NCI-H128 (cell line): ENCODE results near the gene ACOT6.
"Not testable (repeated sequence)": the region's sequence is repeated elsewhere in the genome, so short reads cannot be mapped to it uniquely, and the experiment has no call there.

Source experiments
- DNase-seq: peaks from one replicate; lab custom pipeline; 2025; ENCODE audit not compliant: unreplicated experiment; lab: John Stamatoyannopoulos, UW

The ACOT6 gene, protein sequence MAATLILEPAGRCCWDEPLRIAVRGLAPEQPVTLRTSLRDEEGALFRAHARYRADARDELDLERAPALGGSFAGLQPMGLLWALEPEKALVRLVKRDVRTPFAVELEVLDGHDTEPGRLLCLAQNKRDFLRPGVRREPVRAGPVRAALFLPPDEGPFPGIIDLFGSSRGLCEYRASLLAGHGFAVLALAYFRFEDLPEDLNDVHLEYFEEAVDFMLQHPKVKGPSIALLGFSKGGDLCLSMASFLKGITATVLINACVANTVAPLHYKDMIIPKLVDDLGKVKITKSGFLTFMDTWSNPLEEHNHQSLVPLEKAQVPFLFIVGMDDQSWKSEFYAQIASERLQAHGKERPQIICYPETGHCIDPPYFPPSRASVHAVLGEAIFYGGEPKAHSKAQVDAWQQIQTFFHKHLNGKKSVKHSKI

DNA sequence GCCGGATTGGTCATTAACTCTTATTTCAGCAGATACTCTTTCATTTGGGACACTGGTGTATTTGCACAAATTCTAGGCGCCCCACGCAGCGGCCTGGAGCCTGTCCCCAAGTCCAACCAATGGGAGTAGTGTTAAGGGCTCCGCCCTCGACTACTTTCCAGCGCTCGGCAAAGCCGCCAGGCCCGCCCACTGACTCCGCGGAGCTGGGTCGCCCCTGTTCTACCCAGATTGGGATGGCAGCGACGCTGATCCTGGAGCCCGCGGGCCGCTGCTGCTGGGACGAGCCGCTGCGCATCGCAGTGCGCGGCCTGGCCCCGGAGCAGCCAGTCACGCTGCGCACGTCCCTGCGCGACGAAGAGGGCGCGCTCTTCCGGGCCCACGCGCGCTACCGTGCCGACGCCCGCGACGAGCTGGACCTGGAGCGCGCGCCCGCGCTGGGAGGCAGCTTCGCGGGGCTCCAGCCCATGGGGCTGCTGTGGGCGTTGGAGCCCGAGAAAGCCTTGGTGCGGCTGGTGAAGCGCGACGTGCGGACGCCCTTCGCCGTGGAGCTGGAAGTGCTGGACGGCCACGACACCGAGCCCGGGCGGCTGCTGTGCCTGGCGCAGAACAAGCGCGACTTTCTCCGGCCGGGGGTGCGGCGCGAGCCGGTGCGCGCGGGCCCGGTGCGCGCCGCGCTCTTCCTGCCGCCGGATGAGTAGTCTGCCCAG is at the start of gene ACOT6:
TSS of gene ACOT6 (plus strand) at position 179 of the 707 bp plus-strand sequence. CDS start at position 234, 55 bp downstream.
- DNase-seq = peak; percentile 27

DNA sequence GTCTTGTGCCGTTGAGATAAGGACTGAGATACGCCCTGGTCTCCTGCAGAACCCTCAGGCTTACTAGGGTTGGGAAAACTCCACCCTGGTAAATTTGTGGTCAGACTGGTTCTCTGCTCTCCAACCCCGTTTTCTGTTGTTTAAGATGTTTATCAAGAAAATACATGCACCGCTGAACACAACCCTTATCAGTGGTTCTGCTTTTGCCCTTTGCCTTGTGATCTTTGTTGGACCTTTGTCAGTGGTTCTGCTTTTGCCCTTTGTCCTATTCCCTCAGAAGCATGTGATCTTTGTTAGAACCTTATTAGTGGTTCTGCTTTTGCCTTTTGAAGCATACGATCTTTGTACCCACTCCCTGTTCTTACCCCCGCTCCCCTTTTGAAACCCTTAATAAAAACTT is 49.6 kb upstream of the ACOT6 start:
- not testable (repeated sequence) for DNase-seq

DNA sequence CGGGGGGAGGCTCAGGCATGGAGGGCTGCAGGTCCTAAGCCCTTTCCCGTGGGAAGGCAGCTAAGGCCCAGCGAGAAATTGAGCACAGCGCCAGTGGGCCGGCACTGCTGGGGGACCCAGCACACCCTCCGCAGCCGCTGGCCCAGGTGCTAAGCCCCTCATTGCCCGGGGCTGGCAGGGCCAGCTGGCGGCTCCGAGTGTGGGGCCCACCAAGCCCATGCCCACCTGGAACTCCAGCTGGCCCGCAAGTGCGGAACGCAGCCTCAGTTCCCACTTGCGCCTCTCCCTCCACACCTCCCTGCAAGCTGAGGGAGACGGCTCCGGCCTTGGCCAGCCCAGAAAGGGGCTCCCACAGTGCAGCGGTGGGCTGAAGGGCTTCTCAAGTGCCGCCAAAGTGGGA is 45.9 kb upstream of the ACOT6 start:
- DNase-seq = not testable (repeated sequence)

DNA sequence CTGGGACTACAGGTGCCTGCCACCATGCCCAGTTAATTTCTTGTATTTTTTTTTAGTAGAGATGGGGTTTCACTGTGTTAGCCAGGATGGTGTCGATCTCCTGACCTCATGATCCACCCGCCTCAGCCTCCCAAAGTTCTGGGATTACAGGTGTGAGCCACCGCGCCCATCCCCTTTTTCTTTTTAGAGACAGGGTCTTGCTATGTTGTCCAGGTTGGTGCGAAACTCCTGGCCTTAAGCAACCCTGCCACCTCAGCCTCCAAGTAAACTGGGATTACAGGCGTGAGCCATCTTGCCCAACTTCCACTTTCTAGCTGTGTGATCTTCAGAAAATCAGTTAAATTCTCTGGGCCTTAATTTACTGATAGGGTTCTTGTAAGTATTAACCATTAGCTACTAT is 45.4 kb upstream of the ACOT6 start:
- not testable (repeated sequence) for DNase-seq

DNA sequence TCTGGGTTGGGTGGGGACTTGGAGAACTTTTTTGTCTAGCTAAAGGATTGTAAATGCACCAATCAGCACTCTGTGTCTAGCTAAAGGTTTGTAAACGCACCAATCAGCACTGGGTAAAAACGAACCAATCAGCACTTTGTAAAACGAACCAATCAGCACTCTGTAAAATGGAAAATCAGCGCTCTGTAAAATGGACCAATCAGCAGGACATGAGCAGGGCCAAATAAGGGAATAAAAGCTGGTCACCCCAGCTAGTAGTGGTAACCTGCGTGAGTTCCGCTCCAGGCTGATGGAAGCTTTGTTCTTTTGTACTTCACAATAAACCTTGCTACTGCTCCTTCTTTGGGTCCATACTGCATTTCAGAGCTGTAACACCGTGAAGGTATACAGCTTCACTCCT is 45.0 kb upstream of the ACOT6 start:
- DNase-seq = no peak

DNA sequence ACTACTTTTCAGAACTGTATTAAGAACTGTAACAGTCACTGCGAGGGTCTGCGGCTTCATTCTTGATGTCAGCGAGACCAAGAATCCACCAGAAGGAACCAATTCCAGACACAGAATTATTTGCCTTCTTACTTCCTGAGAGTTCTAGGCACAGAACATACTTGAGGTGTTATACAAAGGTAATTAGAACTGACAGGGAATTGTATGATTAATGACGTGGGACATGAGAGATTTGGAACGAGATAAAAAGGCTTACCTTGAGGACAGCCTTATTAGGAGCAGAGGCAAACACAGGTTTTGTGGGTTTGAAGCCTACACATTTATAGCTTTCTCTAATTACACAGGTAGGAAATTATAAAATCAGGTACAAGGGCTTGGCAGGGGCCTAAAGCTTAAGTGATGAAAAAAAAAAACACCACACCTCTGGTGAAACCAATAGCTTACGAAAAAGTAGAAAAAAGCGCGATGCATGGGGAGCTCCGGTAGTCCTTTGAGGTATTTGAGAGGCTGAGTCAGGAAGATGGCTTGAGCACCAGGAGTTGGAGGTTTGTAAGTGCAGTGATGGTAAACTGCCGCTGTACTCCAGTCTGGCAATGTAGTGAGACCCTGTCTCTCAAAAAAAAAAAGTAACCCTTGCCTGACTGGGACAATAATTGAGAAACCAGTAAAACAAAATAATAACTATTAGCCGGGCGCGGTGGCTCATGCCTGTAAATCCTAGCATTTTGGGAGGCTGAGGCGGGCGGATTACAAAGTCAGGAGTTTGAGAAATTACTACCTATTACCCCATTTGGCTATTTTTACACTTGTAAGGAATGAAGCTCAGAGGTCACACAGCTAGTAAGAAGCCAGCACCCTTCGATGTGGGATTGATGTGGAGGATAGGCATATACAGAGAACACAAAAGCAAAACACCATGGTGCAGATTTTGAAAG is 44.1 kb upstream of the ACOT6 start:
- DNase-seq = no peak

DNA sequence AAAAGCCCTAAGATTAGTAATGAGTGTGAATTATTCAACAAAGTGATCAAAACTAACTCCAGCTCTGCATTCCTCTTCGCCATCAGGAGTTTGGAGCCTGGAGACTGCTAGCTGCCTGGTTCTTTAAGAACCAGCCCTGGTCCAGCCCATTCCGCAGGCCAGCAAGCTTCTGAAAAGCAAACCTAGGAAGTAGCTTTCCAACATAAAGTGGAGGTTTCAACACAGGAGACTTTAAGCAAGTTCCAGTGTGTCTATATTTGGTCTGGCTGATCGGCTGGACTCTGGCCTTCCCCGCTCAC is 43.5 kb upstream of the ACOT6 start:
- not testable (repeated sequence) for DNase-seq

DNA sequence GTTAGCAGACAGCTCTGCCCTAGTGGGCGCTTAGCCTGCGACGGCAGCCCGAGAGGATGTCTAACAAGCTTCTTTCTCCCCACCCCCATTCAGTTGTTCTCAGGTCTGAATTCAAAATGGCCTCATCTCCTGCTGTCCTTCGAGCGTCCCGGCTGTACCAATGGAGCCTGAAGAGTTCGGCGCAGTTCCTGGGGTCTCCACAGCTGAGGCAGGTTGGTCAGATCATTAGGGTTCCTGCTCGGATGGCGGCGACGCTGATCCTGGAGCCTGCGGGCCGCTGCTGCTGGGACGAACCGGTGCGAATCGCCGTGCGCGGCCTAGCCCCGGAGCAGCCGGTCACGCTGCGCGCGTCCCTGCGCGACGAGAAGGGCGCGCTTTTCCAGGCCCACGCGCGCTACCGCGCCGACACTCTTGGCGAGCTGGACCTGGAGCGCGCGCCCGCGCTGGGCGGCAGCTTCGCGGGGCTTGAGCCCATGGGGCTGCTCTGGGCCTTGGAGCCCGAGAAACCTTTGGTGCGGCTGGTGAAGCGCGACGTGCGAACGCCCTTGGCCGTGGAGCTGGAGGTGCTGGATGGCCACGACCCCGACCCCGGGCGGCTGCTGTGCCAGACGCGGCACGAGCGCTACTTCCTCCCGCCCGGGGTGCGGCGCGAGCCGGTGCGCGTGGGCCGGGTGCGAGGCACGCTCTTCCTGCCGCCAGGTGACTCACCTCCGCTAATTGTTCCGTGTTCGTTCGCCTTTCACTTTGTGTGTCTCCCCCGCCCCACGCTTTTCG is 42.9 kb upstream of the ACOT6 start, which contains the start of gene ACOT2:
TSS of gene ACOT2 (plus strand) at position 29 of the 774 bp plus-strand sequence. CDS start at position 57, 28 bp downstream.
- peak; percentile 34 for DNase-seq

DNA sequence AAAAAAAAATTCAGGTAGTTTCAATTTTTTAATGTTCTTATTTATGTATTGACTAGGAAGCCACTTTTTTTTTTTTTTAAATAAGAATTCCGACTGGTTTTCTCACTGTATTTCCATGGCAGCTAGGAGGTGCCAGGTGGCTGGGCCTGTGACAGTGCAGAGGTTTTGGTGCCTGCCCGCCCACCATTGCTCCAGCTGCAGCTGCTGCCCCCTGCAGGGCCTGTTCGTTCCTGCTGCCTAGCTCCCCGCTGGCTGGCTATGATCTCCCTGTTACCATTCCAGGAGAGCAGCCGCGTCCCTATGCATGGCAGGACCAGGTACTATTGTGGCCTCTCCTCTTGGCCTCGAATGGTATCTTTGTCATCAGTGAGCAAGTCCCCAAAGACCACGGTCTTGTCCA is 41.4 kb upstream of the ACOT6 start:
- DNase-seq = not testable (repeated sequence)

DNA sequence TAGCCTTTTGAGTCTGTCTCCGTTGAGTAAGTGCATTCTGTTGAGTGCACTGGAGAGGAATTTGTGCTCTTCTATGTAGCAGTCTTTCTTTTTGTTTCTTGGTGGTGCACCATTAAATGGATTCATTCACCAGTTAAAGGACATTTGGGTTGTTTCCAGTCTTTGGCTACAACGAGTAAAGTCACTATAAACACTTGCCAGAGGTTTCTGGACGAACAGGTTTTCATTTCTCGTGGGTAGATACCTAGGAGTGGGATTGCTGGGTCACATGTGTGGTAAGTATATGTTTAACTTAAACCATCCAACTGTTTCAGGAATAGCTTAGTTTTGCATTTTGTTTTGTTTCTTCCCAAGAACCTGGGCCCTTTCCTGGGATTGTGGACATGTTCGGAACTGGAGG is 39.3 kb upstream of the ACOT6 start:
- not testable (repeated sequence) for DNase-seq

DNA sequence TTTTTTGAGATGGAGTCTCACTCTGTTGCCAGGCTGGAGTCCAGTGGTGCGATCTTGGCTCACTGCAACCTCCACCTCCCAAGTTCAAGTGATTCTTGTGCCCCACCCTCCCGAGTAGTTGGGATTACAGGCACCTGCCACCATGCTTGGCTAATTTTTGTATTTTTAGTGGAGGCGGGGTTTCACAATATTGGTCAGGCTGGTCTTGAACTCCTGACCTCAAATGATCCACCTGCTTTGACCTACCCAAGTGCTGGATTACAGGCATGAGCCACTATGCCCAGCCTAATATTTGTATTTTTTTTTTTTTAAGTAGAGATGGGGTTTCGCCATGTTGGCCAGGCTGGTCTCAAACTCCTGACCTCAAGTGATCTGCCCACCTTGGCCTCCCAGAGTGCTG is 38.6 kb upstream of the ACOT6 start:
- DNase-seq = not testable (repeated sequence)

DNA sequence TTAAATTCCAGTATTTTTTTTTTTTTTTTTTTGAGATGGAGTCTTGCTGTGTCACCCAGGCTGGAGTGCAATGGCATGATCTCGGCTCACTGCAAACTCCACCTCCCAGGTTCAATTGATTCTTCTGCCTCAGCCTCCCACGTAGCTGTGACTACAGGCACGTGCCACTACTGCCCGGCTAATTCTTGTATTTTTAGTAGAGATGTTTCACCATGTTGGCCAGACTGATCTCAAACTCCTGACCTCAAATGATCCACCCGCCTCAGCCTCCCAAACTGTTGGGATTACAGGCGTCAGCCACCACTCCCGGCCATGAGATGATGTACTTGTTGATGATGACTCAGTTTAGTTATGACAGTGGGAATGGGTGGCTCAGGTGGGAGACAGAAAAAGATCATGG is 38.1 kb upstream of the ACOT6 start:
- not testable (repeated sequence) for DNase-seq

DNA sequence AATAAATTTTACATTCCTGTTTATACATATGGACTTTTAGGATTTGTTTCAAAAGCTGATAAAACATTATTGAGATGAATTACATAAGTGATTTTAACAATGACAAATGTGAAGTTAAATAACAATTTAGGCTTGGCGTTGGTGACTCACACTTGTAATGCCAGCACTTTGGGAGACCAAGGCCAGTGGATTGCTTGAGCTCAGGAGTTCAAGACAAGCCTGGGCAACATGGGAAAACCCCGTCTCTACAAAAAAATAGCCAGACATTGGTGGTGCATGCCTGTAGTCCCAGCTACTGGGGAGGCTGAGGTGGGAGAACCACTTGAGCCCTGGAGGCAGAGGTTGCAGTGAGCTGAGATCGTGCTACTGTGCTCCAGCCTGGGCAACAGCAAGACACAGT is 35.9 kb upstream of the ACOT6 start:
- no peak for DNase-seq

DNA sequence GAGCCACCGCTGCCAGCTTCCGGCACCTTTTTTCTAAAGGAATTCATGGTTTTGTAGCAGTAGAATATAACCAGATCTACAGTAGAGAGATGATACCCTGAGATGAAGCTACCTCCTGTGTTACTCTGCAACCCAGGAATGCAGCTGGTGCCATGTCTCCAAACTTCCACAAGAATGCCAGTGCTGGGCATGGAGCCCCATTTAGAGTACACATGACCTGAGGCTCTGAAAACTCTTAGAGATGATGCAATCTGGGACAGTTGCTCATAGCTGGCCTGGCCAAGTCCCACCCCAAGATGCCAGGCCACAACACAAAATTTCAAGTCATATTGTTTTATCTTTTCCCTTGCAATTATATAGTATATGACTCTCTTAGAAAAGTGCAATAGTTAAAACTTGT is 35.1 kb upstream of the ACOT6 start:
- DNase-seq = not testable (repeated sequence)

DNA sequence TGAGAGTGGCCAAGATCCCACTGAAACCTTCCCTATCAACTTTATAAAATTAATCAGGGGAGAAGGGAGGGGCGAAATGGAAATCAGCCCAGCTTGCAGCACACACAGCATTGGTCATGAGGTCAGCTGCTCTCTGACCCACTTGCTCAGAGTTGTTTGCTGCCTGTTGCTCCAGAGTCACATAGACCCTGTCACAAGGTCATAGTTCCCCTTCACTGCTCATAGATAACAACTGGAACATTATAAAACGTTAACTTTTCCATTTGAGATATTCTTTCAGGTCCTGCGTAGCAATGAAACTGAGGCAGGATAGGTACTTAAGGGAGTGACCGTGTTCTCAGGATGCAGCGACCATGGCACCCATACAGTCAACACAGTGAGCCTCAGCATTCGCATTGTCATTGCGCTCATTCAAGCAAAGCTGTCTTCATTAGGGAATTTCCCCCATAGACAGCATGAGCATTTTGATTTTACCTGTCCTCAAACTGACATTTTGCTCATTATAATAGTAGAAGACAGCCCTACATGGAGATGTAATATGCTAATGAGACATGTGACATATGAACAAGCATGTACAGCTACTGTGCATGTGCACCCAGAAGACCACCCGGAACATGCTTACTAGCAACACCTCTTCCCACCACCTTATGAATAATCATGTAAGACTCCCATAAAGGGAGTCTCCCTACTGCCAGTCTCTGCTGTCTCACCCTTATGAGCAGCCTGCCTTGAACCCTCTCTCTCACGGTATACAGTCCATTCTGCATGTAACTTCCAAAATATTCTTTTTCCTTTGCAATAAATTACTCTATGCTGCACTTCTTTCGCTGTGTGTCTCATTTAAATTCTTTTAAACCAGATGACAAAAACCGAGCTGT is 30.0 kb upstream of the ACOT6 start:
- DNase-seq = not testable (repeated sequence)

DNA sequence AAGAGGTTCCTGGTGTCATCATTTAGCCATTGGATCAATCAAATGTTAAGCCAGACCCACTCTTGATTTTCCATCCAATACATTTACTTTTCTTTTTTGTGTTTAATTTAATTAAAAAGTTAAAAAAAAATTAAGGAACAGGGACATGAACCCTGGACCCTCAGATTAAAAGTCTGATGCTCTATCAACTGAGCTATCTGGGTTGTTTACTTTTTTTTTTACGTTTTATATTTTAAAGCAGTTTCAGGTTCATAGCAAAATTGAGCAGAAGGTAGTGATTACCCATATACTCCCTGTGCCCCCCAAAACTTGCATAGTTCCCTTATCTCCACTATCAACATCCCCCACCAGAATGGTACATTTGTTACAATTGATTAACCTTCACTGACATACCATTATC is 23.6 kb upstream of the ACOT6 start:
- no peak for DNase-seq

DNA sequence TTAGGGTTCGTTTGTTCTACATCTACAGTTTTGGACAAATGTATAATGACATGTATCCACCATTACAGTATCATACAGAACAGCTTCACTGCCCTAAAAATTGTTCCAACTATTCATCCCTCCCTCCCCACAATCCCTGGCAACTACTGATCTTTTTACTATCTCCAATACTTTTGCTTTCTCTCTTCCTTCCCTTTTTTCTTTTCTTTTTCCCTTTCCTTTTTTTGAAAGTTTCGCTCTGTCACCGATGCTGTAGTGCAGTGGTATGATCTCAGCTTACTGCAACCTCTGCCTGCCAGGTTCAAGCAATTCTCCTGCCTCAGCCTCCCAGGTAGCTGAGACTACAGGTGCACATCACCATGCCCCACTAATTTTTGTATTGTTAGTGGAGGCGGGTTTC is 23.2 kb upstream of the ACOT6 start:
- DNase-seq = no peak

DNA sequence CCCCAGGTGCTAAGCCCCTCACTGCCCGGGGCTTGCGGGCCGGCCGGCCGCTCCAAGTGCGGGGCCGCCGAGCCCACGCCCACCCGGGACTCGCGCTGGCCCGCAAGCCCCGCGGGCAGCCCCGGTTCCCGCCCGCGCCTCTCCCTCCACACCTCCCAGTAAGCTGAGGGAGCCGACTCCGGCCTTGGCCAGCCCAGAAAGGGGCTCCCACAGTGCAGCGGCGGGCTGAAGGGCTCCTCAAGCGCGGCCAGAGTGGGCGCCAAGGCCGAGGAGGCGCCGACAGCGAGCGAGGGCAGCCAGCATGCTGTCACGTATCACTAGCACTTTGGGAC is 21.7 kb upstream of the ACOT6 start:
- DNase-seq = not testable (repeated sequence)

DNA sequence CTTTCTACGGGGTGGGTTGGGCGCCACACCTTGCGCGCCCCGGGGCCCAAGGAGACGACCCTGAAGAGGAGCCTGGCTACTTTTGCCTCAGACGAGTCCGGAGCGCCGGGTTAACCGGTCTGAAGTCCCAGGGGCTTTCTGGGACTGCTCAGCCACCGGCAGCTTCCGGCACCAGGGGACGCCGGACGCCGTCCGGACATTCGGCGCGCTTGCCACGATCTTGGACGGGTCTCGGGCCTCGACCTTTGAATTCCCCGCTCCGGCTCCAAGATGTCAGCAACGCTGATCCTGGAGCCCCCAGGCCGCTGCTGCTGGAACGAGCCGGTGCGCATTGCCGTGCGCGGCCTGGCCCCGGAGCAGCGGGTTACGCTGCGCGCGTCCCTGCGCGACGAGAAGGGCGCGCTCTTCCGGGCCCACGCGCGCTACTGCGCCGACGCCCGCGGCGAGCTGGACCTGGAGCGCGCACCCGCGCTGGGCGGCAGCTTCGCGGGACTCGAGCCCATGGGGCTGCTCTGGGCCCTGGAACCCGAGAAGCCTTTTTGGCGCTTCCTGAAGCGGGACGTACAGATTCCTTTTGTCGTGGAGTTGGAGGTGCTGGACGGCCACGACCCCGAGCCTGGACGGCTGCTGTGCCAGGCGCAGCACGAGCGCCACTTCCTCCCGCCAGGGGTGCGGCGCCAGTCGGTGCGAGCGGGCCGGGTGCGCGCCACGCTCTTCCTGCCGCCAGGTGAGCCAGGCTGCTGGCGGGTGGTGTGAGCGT is 20.4 kb upstream of the ACOT6 start, which contains the start of gene ACOT4:
TSS of gene ACOT4 (plus strand) at position 184 of the 760 bp plus-strand sequence. CDS start at position 271, 87 bp downstream.
- DNase-seq = no peak
